Astrocyte (in vitro differentiated cells and primary cell): ENCODE measurements around the gene CDS1. TPM values are rescaled to one million over a fixed set of nuclear protein-coding genes. Genes with fewer than 3 reads are reported as not detected.

Source experiments
- DNase-seq: peaks from one replicate; pipeline ENCODE4 v3.0.0-alpha.2; 2010; ENCODE audit warnings: low read depth
- FAIRE-seq: peaks from 2 replicates; lab custom pipeline; 2011; peaks lifted over from hg19 to GRCh38; lab: Jason Lieb, UNC
- H2AFZ ChIP-seq: 2 replicates; pipeline ENCODE4 v1.6.0; 2012; ENCODE audit warnings: low read depth, low read length, inconsistent platforms
- H3K27ac ChIP-seq: 2 replicates; pipeline ENCODE4 v1.5.1; 2011; ENCODE audit warnings: low read depth, low read length, inconsistent platforms
- H3K27me3 ChIP-seq: 2 replicates; pipeline ENCODE4 v1.6.0; 2011; ENCODE audit warnings: low read length, inconsistent platforms; ENCODE audit not compliant: insufficient read depth
- H3K36me3 ChIP-seq: 2 replicates; pipeline ENCODE4 v1.5.1; 2011; ENCODE audit warnings: low read length, inconsistent platforms; ENCODE audit not compliant: insufficient read depth
- H3K4me1 ChIP-seq: 2 replicates; pipeline ENCODE4 v1.5.1; 2011; ENCODE audit warnings: low read length, inconsistent platforms; ENCODE audit not compliant: insufficient read depth
- H3K4me2 ChIP-seq: 2 replicates; pipeline ENCODE4 v1.6.0; 2012; ENCODE audit warnings: low read length, inconsistent platforms
- H3K4me3 ChIP-seq: 2 replicates; pipeline ENCODE4 v1.5.1; 2011; ENCODE audit warnings: low read depth, mild to moderate bottlenecking, low read length, inconsistent platforms; ENCODE audit not compliant: insufficient read depth
- H3K79me2 ChIP-seq: 2 replicates; pipeline ENCODE4 v1.6.0; 2012; ENCODE audit warnings: mild to moderate bottlenecking, low read length, inconsistent platforms; ENCODE audit not compliant: insufficient read depth
- H3K9ac ChIP-seq: 2 replicates; pipeline ENCODE4 v1.6.0; 2012; ENCODE audit warnings: mild to moderate bottlenecking, low read length, inconsistent platforms
- H3K9me3 ChIP-seq: 2 replicates; pipeline ENCODE4 v1.5.1; 2012; ENCODE audit warnings: low read depth, mild to moderate bottlenecking, low read length, inconsistent platforms; ENCODE audit not compliant: insufficient read depth
- H4K20me1 ChIP-seq: 2 replicates; pipeline ENCODE4 v1.6.0; 2012; ENCODE audit warnings: low read length, inconsistent platforms; ENCODE audit not compliant: insufficient read depth
- H3K27ac Mint-ChIP-seq: one replicate; pipeline ENCODE4 v1.8.0; 2021; ENCODE audit warnings: mild to moderate bottlenecking, mixed read lengths; ENCODE audit not compliant: unreplicated experiment
- H3K27me3 Mint-ChIP-seq: one replicate; pipeline ENCODE4 v1.8.0; 2021; ENCODE audit warnings: low read depth, mixed read lengths; ENCODE audit not compliant: unreplicated experiment
- H3K36me3 Mint-ChIP-seq: one replicate; pipeline ENCODE4 v1.8.0; 2021; ENCODE audit warnings: low read depth, mixed read lengths; ENCODE audit not compliant: unreplicated experiment
- H3K4me1 Mint-ChIP-seq: one replicate; pipeline ENCODE4 v1.8.0; 2021; ENCODE audit warnings: low read depth, mixed read lengths; ENCODE audit not compliant: unreplicated experiment
- H3K4me3 Mint-ChIP-seq: one replicate; pipeline ENCODE4 v1.8.0; 2021; ENCODE audit warnings: mild to moderate bottlenecking, moderate library complexity, mixed read lengths; ENCODE audit not compliant: unreplicated experiment
- H3K9me3 Mint-ChIP-seq: one replicate; pipeline ENCODE4 v1.8.0; 2021; ENCODE audit warnings: mild to moderate bottlenecking, mixed read lengths; ENCODE audit not compliant: unreplicated experiment
- EZH2 ChIP-seq: IDR thresholded peaks from 2 replicates; pipeline ENCODE4 v1.6.1; 2012; ENCODE audit warnings: mild to moderate bottlenecking, low read length, inconsistent platforms; ENCODE audit not compliant: insufficient read depth
- total RNA-seq: library from RNA; stranded (reverse); gene quantifications from 2 replicates; pipeline ENCODE4 v1.2.1, GENCODE V29; 2021
- TF ChIP-seq, protein P1 (sequence below): IDR thresholded peaks from 2 replicates; pipeline ENCODE4 v1.5.1; 2011; ENCODE audit warnings: low read depth, mild to moderate bottlenecking, inconsistent platforms, low read length, moderate library complexity; ENCODE audit not compliant: insufficient read depth

CDS1 gene
- total RNA-seq, 1 donor from 2014 or later = 5.7 TPM

DNA sequence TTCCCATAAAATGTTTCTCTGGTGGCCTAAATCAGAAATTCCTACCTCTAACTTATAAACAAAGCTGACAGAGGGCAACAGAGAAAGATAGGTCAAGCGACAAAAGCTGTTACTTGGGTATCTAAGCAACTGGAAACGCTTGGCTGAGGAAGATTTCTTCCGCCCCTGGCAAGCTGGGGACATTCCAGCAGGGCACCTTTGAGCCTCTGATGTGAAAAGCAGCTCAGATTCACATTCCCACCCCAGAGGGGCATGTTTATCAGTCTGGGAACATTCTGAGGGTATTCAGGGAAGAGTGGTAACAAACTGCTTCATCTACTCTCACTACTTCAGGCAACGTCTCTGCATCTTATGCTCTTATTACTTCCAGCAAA lies 3.5 kb upstream of the CDS1 start:
- peak overlapping the region; percentile 62 for H3K27ac Mint-ChIP-seq
- peaks cover 11% of the 10 kb centered on the region for H3K4me1 Mint-ChIP-seq
- H3K27me3 Mint-ChIP-seq = peaks cover 7% of the 10 kb centered on the region
- H3K79me2 ChIP-seq = no peaks in the 10 kb centered on the region
- no peaks in the 10 kb centered on the region for H3K36me3 ChIP-seq
- H3K36me3 Mint-ChIP-seq = peaks cover 2% of the 10 kb centered on the region
- H3K4me3 Mint-ChIP-seq = no peak overlapping the region
- FAIRE-seq (no peak), DNase-seq (no peak)
- no peak overlapping the region for H3K27ac ChIP-seq
- peaks cover 12% of the 10 kb centered on the region for H3K27me3 ChIP-seq
- no peak overlapping the region for H3K4me3 ChIP-seq
- TF ChIP-seq EZH2 = no peak
- TF ChIP-seq, protein P1, sequence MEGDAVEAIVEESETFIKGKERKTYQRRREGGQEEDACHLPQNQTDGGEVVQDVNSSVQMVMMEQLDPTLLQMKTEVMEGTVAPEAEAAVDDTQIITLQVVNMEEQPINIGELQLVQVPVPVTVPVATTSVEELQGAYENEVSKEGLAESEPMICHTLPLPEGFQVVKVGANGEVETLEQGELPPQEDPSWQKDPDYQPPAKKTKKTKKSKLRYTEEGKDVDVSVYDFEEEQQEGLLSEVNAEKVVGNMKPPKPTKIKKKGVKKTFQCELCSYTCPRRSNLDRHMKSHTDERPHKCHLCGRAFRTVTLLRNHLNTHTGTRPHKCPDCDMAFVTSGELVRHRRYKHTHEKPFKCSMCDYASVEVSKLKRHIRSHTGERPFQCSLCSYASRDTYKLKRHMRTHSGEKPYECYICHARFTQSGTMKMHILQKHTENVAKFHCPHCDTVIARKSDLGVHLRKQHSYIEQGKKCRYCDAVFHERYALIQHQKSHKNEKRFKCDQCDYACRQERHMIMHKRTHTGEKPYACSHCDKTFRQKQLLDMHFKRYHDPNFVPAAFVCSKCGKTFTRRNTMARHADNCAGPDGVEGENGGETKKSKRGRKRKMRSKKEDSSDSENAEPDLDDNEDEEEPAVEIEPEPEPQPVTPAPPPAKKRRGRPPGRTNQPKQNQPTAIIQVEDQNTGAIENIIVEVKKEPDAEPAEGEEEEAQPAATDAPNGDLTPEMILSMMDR = no peak
- no peaks in the 10 kb centered on the region for H3K9me3 Mint-ChIP-seq
- H3K4me1 ChIP-seq = peaks cover 8% of the 10 kb centered on the region
- no peak overlapping the region for H2AFZ ChIP-seq
- H3K9me3 ChIP-seq = no peaks in the 10 kb centered on the region
- H3K4me2 ChIP-seq = no peak overlapping the region
- H4K20me1 ChIP-seq = no peaks in the 10 kb centered on the region
- no peak overlapping the region for H3K9ac ChIP-seq

DNA sequence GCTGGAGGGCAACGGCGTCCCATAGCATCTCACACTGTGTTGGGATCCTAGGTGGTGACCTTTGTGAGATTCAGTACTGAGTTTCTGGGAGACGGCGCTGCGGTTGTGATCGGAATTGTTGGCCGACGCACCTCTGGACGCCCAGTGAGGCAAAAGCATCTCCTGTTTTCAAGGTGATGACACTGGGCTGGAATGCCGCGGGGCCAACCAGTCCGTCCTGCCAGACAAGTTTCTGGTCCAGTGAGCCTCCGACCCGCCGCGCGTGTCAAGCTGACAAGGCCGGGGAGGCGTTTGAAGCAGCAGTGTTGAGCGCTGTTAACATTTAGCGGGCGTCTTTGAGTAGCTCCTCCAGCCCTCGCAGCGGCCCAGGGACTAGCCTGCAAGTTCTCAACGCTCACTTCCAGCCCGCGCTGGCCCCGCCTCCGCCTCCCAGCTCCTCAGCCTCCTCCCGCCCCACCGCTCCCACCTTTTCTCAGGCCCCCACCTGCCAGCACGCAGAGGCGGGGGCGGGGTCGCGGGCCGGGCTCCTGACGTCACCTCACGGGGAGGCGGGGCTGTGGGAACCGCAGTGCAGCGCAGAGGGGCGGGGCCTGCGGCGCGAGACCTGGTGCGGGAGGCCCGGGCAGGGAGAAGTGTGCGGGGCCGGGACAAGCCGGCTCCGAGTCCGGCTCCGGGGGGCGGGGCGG lies 482 bp upstream of the CDS1 start:
- peaks cover 2% of the 10 kb centered on the region for H3K36me3 Mint-ChIP-seq
- peak overlapping the region; percentile 62 for H3K4me3 ChIP-seq
- DNase-seq (peak; percentile 47), FAIRE-seq (no peak)
- peak overlapping the region; percentile 83 for H3K4me3 Mint-ChIP-seq
- peaks cover 21% of the 10 kb centered on the region for H3K27me3 ChIP-seq
- H3K36me3 ChIP-seq = no peaks in the 10 kb centered on the region
- no peak overlapping the region for H3K27ac ChIP-seq
- H4K20me1 ChIP-seq = no peaks in the 10 kb centered on the region
- peaks cover 7% of the 10 kb centered on the region for H3K27me3 Mint-ChIP-seq
- peaks cover 8% of the 10 kb centered on the region for H3K4me1 ChIP-seq
- peak overlapping the region; percentile 94 for H2AFZ ChIP-seq
- H3K9ac ChIP-seq = peak overlapping the region; percentile 65
- no peaks in the 10 kb centered on the region for H3K79me2 ChIP-seq
- peaks cover 2% of the 10 kb centered on the region for H3K9me3 Mint-ChIP-seq
- H3K9me3 ChIP-seq = no peaks in the 10 kb centered on the region
- peaks cover 9% of the 10 kb centered on the region for H3K4me1 Mint-ChIP-seq
- TF ChIP-seq, protein P1 = no peak
- no peak for TF ChIP-seq EZH2
- peak overlapping the region; percentile 93 for H3K4me2 ChIP-seq
- H3K27ac Mint-ChIP-seq = peak overlapping the region; percentile 84

DNA sequence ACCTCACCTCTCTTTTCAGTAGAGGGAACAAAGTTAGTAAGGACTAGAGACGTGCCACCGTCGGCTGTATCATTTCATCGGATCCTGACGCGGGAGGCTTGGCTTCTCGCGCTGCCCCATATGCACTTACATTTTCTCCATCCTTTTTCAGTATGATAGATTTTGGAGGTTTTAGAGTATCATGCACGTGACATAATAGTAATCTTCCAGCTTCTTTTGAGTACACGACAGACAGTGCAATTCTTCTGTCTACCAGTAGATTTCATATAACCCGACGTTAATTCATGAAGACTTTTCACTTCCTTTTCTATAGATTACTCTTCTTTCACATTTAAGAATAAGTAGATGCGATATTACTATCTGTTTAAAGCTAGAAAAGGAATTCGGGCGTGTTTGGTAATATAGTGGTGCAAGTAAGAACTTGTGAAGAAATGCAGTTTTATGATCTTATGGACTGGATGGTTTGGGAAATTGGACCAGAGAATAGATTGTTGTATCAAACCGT lies 1.0 kb downstream of the CDS1 start:
- H3K27ac ChIP-seq = no peak overlapping the region
- Mint-ChIP-seq H3K4me3 (peak overlapping the region; percentile 90), H3K36me3 (peaks cover 4% of the 10 kb centered on the region), H3K27ac (no peak overlapping the region), H3K4me1 (peaks cover 7% of the 10 kb centered on the region), H3K27me3 (peaks cover 7% of the 10 kb centered on the region), H3K9me3 (peaks cover 4% of the 10 kb centered on the region)
- peak overlapping the region; percentile 65 for H3K9ac ChIP-seq
- FAIRE-seq (no peak), DNase-seq (no peak)
- peak overlapping the region; percentile 62 for H3K4me3 ChIP-seq
- H3K27me3 ChIP-seq = peaks cover 21% of the 10 kb centered on the region
- H3K4me2 ChIP-seq = peak overlapping the region; percentile 93
- no peaks in the 10 kb centered on the region for H3K79me2 ChIP-seq
- no peaks in the 10 kb centered on the region for H3K36me3 ChIP-seq
- no peaks in the 10 kb centered on the region for H3K9me3 ChIP-seq
- peaks cover 8% of the 10 kb centered on the region for H3K4me1 ChIP-seq
- H2AFZ ChIP-seq = peak overlapping the region; percentile 94
- TF ChIP-seq, protein P1 = no peak
- TF ChIP-seq EZH2 = peak; percentile 92
- no peaks in the 10 kb centered on the region for H4K20me1 ChIP-seq
